GM12891 (cell line): ENCODE measurements around the gene DPYSL3.

ENCODE experiments used
- PAX5 ChIP-seq: IDR thresholded peaks from 2 replicates; pipeline ENCODE4 v1.6.1; 2011; ENCODE audit warnings: low read length, moderate library complexity, mild to moderate bottlenecking; ENCODE audit not compliant: insufficient read depth, severe bottlenecking
- POLR2A ChIP-seq: IDR thresholded peaks from 2 replicates; pipeline ENCODE4 v1.6.1; 2011; ENCODE audit warnings: low read depth, low read length, control low read depth
- POLR2AphosphoS5 ChIP-seq: IDR thresholded peaks from 2 replicates; pipeline ENCODE4 v1.6.1; 2011; ENCODE audit warnings: low read depth, low read length, control low read depth
- POU2F2 ChIP-seq: IDR thresholded peaks from 2 replicates; pipeline ENCODE4 v1.6.1; 2011; ENCODE audit warnings: low read depth, mild to moderate bottlenecking, control low read depth, low read length, moderate library complexity
- SPI1 ChIP-seq: IDR thresholded peaks from 2 replicates; pipeline ENCODE4 v1.6.1; 2011; ENCODE audit warnings: low read depth, low read length, control low read depth
- TAF1 ChIP-seq: IDR thresholded peaks from 2 replicates; pipeline ENCODE4 v1.6.1; 2011; ENCODE audit warnings: low read depth, low read length, control low read depth

- TF ChIP-seq TAF1: no peak
- no peak for TF ChIP-seq POLR2A
- no peak for TF ChIP-seq POLR2AphosphoS5
- no peak for TF ChIP-seq PAX5
- TF ChIP-seq SPI1: no peak
- TF ChIP-seq POU2F2: no peak
These were observed 24.1 kb downstream of the DPYSL3 start for GRCh38 chr5:147485814-147486213.
